ENCODE measurements around the gene GDA.

GRCh38 chr9:72150127-72150526 lies 887 bp downstream of the GDA start:
- no peak for TF ChIP-seq ZNF274 (IDR thresholded peaks at IDR 0.05; ENCODE audit: borderline replicate concordance, low read depth, low read length)
- no peak for TF ChIP-seq POLR2AphosphoS5 (IDR thresholded peaks at IDR 0.05; ENCODE audit: control insufficient read depth, insufficient read depth, low read depth, low read length)
- TF ChIP-seq CREB5 (CRISPR knock-in tag; IDR thresholded peaks at IDR 0.05): no peak
- no peak for TF ChIP-seq KDM5B (IDR thresholded peaks at IDR 0.05; ENCODE audit: insufficient replicate concordance, low read depth, low read length)
- no peak for TF ChIP-seq ZFX (CRISPR knock-in tag; IDR thresholded peaks at IDR 0.05)
- TF ChIP-seq CEBPZ (IDR thresholded peaks at IDR 0.05; ENCODE audit: borderline replicate concordance, low read depth, low read length): no peak
- no peak for TF ChIP-seq ZNF143 (CRISPR knock-in tag; IDR thresholded peaks at IDR 0.05)
- no peak for TF ChIP-seq NELFE (IDR thresholded peaks at IDR 0.05; ENCODE audit: insufficient read depth, insufficient read length)
